Subcutaneous abdominal adipose tissue (tissue), 5 donors: Measurements from ENCODE around the gene TPRG1.

Experiments
- H3K27ac ChIP-seq: one replicate; pipeline ENCODE4 v1.7.0; 2013; ENCODE audit warnings: low read depth, mild to moderate bottlenecking, inconsistent platforms, low read length, moderate library complexity
- H3K27me3 ChIP-seq, 5 donors: one replicate each; pipeline ENCODE4 v1.7.0; 2013; ENCODE audit warnings: low read length in 5 of 5, inconsistent platforms in 1 of 5; ENCODE audit not compliant: control insufficient read depth in 5 of 5, insufficient read depth in 4 of 5
- H3K36me3 ChIP-seq, 5 donors: one replicate each; pipeline ENCODE4 v1.7.0; 2013; ENCODE audit warnings: low read length in 5 of 5; ENCODE audit not compliant: control insufficient read depth in 5 of 5, insufficient read depth in 5 of 5
- H3K4me1 ChIP-seq, 5 donors: one replicate each; pipeline ENCODE4 v1.7.0; 2013; ENCODE audit warnings: low read length in 5 of 5, mild to moderate bottlenecking in 3 of 5, moderate library complexity in 1 of 5; ENCODE audit not compliant: control insufficient read depth in 5 of 5, insufficient read depth in 5 of 5
- H3K4me3 ChIP-seq, 5 donors: one replicate each; pipeline ENCODE4 v1.7.0; 2013; ENCODE audit warnings: low read length in 5 of 5, low read depth in 1 of 5
- H3K9ac ChIP-seq, 5 donors: one replicate each; pipeline ENCODE4 v1.7.0; 2013; ENCODE audit warnings: low read length in 5 of 5, mild to moderate bottlenecking in 4 of 5, moderate library complexity in 3 of 5
- H3K9me3 ChIP-seq, 5 donors: one replicate each; pipeline ENCODE4 v1.7.0; 2013; ENCODE audit warnings: low read length in 5 of 5; ENCODE audit not compliant: control insufficient read depth in 5 of 5
- donor health status: healthy.
- donor health status: healthy.
- donor health status: healthy.
- donor health status: healthy.
- donor health status: healthy.

The TPRG1 gene

DNA sequence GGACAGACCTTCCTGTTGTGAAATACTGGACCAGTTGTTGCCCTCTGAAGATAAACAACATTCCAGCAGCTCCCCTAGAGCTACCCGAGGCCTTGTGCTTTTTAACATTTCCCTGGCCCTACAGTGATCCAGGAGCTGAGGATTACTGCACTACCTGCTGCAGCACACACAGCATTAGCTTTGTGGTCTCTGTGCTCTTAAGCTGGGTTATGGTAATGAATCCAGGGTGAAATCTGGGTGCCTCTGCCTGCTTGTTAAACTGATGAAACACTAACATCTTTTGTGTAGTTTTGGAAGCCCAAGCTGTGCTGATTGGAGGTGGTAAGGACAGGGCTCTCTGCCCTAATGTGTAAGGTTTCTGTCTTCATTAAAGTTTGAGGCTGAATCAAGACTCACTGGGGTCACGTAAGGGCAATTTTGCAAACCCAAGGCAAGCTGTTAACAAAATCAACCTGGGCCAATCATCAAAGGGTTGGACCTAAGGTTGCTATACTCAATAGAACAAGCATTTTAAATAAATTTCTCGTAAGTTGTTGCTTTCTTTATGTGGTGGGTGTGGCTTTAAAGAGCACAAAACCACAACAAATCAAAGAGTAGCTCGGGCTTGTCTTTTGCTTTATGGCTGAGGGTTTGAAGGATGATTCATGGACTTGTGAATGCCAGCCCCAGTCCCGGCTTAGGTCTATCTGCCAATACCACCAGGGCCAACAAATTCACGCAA lies 183.9 kb downstream of the TPRG1 start:
- H3K9ac ChIP-seq, result no peak overlapping the region
- peaks cover 0 to 19% (median 11%) of the 10 kb centered on the region in 5 donors for H3K4me1 ChIP-seq
- H3K36me3 ChIP-seq, result no peaks in the 10 kb centered on the region
- no peaks in the 10 kb centered on the region for H3K27me3 ChIP-seq
- H3K9me3 ChIP-seq, result no peaks in the 10 kb centered on the region
- H3K4me3 ChIP-seq, result no peak overlapping the region
- peak overlapping the region; percentile 9 for H3K27ac ChIP-seq

DNA sequence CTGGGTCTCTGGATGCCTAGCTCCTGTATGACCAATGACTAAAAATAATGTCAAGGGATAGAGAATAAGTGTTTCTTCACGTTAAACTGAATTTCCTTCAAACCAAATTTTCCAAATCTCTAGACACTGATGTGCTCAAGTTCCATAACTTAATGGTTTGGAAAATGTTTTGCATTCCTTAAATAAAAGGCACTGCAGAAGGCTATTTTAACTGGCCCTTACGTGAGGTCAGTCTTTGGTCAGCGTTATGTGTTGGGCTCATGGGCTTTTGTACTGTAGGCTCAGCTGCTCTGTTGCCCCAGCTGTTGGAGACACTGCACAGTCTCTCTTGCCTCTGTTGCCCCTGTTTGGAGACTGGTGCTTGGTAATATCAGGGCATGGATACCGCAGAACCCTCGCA lies 188.5 kb downstream of the TPRG1 start:
- H3K27me3 ChIP-seq, result no peaks in the 10 kb centered on the region
- H3K27ac ChIP-seq, result no peak overlapping the region
- no peaks in the 10 kb centered on the region for H3K9me3 ChIP-seq
- peaks cover 0 to 21% (median 8%) of the 10 kb centered on the region in 5 donors for H3K4me1 ChIP-seq
- no peak overlapping the region for H3K4me3 ChIP-seq
- H3K36me3 ChIP-seq, result no peaks in the 10 kb centered on the region
- H3K9ac ChIP-seq, result no peak overlapping the region

DNA sequence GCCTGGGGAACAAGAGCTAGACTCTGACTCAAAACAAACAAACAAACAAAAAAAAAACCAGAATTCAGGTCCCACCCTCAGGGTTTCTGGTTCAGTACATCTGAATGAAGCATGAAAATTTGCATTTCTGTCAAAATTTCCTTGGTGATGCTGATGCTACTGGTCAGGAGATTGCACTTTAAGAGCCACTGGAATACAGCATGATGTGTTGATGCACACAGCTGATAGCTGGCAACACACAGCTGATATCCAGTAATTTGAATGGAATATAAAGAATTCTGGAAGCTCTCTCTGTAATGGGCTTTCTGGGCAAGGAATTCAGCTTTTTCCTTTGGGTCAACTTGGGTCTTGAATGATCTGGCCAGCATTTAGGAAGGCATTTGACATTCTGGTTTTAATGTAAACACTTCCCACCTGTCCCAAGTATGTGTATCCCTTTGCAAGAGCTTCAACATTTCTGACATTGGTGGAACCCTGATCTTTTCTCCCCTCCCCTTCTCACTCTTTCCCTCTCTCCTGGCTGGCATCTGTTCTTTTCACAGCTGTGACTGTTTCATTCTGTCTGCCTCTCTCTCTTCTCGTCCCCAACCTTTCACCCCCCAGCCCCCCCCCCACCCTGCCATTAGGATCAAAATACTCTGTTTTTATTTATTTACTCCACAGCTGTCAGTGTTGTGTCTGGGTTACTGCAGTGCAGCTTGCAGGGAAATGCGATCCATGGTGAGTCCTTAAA lies 189.5 kb downstream of the TPRG1 start:
- Histone ChIP-seq H3K9ac (no peak overlapping the region), H3K4me3 (no peak overlapping the region), H3K36me3 (no peaks in the 10 kb centered on the region), H3K27me3 (no peaks in the 10 kb centered on the region), H3K4me1 (peaks cover 0 to 21% (median 3%) of the 10 kb centered on the region in 5 donors), H3K9me3 (no peaks in the 10 kb centered on the region), H3K27ac (no peak overlapping the region)

DNA sequence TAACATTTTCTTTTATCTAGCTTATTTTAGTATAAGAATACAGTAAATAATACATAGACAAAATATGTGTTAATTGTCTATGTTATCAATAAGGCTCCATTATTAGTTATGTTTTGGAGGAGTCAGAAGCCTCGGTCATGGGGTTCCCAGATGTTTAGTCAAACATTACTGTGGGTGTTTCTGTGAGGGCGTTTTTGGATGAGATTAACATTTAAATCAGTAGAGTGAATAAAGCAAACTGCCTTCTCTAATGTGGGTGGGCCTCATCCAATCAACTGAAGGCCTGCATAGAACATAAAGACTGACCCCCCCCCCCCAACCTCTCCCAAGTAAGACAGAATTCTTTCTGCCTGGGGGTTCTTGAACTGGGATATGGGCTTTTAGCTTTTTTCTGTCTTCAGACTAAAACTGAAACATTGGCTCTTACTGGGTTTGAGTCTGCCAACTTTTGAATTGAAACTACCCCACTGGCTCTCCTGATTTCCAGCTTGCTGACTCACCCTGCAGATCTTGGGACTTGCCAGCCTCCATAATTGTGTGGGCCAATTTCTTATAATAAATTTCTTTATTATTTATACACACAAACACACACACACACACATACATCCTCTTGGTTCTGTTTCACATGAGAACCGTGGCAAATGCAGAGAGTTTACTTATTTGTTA lies 192.0 kb downstream of the TPRG1 start:
- Histone ChIP-seq H3K4me3 (no peak overlapping the region), H3K9me3 (no peaks in the 10 kb centered on the region), H3K27ac (peak overlapping the region; percentile 19), H3K9ac (no peak overlapping the region), H3K36me3 (no peaks in the 10 kb centered on the region), H3K27me3 (no peaks in the 10 kb centered on the region), H3K4me1 (peaks cover 0 to 21% (median 3%) of the 10 kb centered on the region in 5 donors)

DNA sequence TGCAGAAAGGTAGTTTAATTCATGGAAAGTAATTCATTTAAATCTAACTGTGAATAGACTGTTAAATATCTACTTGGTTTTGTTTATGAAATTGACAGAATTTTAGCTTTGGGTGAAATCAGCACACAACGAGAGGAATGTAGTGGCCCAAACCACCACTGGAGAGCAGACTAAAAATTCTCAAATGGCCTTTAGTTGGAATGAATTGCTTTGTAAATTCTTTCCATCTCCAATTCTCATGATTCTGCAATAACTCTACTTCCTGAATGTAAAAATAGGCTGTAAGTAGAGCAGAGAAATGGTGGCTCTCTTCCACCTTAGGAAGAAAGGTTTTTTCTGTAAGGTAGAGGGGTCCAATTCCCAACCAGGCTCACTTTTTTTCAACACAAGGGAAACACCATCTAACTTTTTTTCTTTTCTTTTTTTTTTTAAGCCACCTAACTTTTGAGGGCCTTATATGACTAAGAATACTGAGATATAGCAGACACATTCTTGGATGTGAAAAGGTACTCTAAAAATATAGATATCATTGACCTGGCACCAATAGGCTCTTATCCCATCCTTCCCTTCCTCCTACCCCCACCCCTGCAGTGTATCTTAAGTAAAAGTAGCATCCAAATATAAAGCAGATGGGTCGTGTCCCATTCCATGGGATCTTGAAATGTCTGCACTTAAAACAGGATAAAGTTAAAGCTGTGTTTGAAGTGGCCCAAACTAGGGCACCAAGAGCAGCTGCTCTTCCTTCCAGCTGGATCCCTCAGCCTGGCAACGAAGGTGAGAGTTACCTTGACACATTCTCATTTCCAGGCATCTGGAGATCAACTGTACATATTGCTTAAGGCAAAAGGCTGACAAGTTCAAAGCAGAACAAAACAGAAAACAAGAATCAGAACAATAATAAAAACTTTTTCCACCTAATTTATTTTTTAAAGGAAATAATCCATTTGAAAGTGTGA lies 194.1 kb downstream of the TPRG1 start:
- H3K27me3 ChIP-seq, result no peaks in the 10 kb centered on the region
- no peaks in the 10 kb centered on the region for H3K36me3 ChIP-seq
- no peaks in the 10 kb centered on the region for H3K9me3 ChIP-seq
- H3K4me1 ChIP-seq, result peaks cover 0 to 21% (median 0%) of the 10 kb centered on the region in 5 donors
- H3K4me3 ChIP-seq, result no peak overlapping the region
- no peak overlapping the region for H3K27ac ChIP-seq
- H3K9ac ChIP-seq, result no peak overlapping the region

DNA sequence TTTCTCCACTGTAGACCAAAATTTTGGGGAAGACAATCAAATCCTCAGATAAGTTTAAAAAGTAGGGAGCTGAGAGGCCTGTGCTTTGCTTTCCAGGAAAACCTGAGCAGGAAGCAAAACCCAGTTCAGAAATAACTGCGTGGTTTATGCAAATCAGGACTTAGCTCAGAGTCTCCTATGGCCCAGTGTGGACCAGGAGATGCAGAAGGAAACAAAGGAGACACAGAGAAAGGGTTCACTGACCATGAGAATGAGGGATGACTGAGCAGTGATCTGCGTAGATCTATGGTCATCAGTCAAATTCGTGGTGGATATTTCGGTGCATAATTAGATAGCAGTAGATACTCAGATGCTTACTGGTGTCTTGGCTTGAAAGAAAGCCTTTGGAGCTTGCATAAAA lies 196.6 kb downstream of the TPRG1 start:
- H3K4me1 ChIP-seq, result peaks cover 0 to 26% (median 0%) of the 10 kb centered on the region in 5 donors
- no peak overlapping the region for H3K9ac ChIP-seq
- H3K27me3 ChIP-seq, result no peaks in the 10 kb centered on the region
- no peaks in the 10 kb centered on the region for H3K36me3 ChIP-seq
- no peaks in the 10 kb centered on the region for H3K9me3 ChIP-seq
- H3K4me3 ChIP-seq, result no peak overlapping the region
- H3K27ac ChIP-seq, result no peak overlapping the region

DNA sequence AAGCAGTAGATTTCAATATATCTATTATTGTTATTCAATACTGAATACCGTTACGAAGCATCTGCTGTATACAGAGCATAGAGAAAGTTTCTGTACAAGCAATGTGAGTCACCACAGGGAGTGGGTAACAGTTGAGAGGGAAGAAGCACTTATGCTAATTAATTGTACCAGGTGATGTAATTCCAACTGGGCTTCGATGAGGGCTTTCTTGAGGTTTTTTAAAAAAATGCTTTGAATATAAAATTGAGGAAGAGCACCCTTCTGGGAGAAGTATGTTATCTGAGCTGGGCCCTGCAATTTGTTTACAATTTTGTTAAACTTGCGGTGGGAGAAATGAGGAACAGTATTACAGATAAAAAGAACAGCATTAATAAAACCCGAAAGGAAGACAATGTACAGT lies 197.9 kb downstream of the TPRG1 start:
- Histone ChIP-seq H3K4me3 (no peak overlapping the region), H3K9ac (no peak overlapping the region), H3K27ac (no peak overlapping the region), H3K27me3 (no peaks in the 10 kb centered on the region), H3K9me3 (no peaks in the 10 kb centered on the region), H3K4me1 (peaks cover 0 to 16% (median 0%) of the 10 kb centered on the region in 5 donors), H3K36me3 (no peaks in the 10 kb centered on the region)

DNA sequence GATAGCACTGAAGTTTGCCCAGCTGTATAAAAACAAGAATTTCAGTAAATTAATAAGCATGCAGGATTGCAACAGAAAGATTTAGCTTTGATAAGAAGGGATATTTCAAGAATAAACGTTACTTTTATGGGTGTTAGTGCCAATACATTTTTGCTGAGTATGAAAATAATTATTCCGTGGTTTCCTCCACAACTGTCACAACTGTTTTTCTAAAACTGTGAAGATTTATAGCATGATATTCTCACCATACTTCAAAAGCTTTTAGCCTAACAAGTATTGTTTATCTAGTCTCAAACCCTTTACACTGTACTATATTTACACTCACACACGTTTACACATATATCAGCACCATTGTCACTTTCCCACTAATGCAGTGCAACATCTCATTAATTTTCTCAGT lies 200.5 kb downstream of the TPRG1 start:
- H3K9ac ChIP-seq, result no peak overlapping the region
- H3K27me3 ChIP-seq, result no peaks in the 10 kb centered on the region
- peaks cover 0 to 6% (median 0%) of the 10 kb centered on the region in 5 donors for H3K4me1 ChIP-seq
- H3K36me3 ChIP-seq, result no peaks in the 10 kb centered on the region
- H3K9me3 ChIP-seq, result no peaks in the 10 kb centered on the region
- no peak overlapping the region for H3K27ac ChIP-seq
- H3K4me3 ChIP-seq, result no peak overlapping the region
